ENCODE results near the gene NBPF26.
"Not testable (repeated sequence)": the region's sequence is repeated elsewhere in the genome, so short reads cannot be mapped to it uniquely, and the experiment has no call there.

DNA sequence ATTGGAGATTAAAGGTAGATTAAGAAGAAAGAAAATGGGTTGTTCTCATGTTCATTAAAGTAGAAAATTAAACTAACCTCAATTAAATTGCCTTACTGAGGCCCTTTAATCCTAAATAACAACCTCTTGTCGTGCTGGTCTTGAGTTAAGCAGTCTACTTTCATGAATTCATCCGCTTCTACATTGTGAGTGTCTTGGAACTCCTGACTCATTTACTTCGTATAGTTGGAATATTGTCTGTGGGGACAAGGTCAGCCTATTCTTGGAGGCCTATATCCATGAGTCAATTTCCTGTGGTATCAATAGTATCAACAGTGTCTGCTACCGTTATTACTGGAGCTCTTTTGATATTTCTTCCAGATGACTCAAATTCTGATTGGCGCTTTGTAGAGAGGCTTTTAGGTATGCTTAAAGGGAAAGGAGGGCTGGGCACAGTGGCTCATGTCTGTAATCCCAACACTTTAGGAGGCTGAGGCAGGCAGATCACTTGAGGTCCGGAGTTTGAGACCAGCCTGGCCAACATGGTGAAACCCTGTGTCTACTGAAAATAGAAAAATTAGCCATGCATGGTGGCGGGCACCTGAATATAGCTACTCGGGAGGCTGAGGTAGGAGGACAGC, 136.0 kb downstream of the NBPF26 start:
- not testable (repeated sequence) for TF ChIP-seq MAFK (IDR thresholded peaks at IDR 0.05; ENCODE audit: low read depth, low read length); ZNF274 (IDR thresholded peaks at IDR 0.05; ENCODE audit: borderline replicate concordance, extremely low read depth, low read length); CREB1 (IDR thresholded peaks at IDR 0.05); E2F6 (IDR thresholded peaks at IDR 0.05); CHD1 (IDR thresholded peaks at IDR 0.05; ENCODE audit: low read depth, low read length); POLR2A (IDR thresholded peaks at IDR 0.05; ENCODE audit: control extremely low read depth in 1 of 2, low read depth in 2 of 2, low read length in 2 of 2); TCF12 (IDR thresholded peaks at IDR 0.05; ENCODE audit: low read depth, low read length); HDAC2 (IDR thresholded peaks at IDR 0.05; ENCODE audit: borderline replicate concordance in 1 of 2, low read depth in 2 of 2, low read length in 2 of 2); TAF1 (IDR thresholded peaks at IDR 0.05; ENCODE audit: low read depth, low read length); SUZ12 (IDR thresholded peaks at IDR 0.05; ENCODE audit: low read length)
- TF ChIP-seq, protein P1, sequence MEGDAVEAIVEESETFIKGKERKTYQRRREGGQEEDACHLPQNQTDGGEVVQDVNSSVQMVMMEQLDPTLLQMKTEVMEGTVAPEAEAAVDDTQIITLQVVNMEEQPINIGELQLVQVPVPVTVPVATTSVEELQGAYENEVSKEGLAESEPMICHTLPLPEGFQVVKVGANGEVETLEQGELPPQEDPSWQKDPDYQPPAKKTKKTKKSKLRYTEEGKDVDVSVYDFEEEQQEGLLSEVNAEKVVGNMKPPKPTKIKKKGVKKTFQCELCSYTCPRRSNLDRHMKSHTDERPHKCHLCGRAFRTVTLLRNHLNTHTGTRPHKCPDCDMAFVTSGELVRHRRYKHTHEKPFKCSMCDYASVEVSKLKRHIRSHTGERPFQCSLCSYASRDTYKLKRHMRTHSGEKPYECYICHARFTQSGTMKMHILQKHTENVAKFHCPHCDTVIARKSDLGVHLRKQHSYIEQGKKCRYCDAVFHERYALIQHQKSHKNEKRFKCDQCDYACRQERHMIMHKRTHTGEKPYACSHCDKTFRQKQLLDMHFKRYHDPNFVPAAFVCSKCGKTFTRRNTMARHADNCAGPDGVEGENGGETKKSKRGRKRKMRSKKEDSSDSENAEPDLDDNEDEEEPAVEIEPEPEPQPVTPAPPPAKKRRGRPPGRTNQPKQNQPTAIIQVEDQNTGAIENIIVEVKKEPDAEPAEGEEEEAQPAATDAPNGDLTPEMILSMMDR (IDR thresholded peaks at IDR 0.05; ENCODE audit: control extremely low read depth in 1 of 3, insufficient read depth in 1 of 3, low read depth in 1 of 3, low read length in 3 of 3) = not testable (repeated sequence)
- TF ChIP-seq, protein P2, sequence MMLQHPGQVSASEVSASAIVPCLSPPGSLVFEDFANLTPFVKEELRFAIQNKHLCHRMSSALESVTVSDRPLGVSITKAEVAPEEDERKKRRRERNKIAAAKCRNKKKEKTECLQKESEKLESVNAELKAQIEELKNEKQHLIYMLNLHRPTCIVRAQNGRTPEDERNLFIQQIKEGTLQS (IDR thresholded peaks at IDR 0.05; ENCODE audit: insufficient read depth, low read depth, low read length) = not testable (repeated sequence)
